Measurements from ENCODE around the gene TRIO. TPM values are rescaled to one million over a fixed set of nuclear protein-coding genes. Genes with fewer than 3 reads are reported as not detected.

The TRIO gene
- total and polyA plus RNA-seq, 2 donors (not counting 1 experiment from before 2014, with no cell fraction given), result 134 to 281 TPM

DNA sequence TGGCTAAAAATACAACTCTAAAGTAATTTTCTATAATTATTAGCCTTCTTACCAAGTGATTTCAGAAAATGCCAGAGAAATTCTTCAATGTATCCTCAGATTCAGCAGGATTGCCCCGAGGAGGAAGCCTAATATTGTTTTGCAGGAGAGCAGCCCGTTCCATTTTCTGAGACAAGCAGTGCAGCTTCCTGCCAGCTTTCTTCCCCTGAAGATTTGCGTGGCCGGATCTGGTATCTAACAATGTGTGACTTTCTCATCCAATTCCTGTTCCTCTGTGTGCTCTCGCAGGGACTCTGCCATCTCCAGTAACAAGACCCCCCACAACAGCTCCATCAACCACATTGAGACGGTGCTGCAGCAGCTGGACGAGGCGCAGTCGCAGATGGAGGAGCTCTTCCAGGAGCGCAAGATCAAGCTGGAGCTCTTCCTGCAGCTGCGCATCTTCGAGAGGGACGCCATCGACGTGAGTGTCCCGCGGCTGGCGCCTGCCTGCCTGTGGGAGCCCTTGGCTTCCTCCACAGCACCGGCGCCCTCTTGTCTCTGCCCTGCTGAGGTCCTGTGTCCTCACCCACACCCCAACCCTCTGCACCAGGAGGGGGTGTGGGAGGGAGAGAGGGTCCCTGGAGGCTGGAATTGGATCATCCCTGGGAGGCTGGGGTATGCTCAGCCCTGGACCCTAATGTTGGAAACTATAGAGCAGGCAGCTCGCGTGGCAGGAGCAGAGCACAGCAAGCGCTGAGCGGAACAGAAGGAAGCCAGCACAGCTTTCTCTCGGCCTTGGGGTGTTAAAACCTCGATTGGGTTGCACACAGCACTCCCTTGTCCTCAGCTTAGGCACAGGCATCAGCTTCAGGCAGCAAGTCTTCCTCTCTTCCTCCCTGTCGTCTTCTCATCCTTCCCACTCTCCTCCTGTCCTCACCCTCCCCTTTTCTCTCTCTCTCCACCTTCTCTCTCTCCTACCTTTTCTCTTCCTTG is 216.2 kb downstream of the TRIO start:
- no peaks in the 10 kb centered on the region for H3K4me1 ChIP-seq (ENCODE audit: control insufficient read depth, extremely low read depth, insufficient read depth, low read length)
- TF ChIP-seq, protein P1, sequence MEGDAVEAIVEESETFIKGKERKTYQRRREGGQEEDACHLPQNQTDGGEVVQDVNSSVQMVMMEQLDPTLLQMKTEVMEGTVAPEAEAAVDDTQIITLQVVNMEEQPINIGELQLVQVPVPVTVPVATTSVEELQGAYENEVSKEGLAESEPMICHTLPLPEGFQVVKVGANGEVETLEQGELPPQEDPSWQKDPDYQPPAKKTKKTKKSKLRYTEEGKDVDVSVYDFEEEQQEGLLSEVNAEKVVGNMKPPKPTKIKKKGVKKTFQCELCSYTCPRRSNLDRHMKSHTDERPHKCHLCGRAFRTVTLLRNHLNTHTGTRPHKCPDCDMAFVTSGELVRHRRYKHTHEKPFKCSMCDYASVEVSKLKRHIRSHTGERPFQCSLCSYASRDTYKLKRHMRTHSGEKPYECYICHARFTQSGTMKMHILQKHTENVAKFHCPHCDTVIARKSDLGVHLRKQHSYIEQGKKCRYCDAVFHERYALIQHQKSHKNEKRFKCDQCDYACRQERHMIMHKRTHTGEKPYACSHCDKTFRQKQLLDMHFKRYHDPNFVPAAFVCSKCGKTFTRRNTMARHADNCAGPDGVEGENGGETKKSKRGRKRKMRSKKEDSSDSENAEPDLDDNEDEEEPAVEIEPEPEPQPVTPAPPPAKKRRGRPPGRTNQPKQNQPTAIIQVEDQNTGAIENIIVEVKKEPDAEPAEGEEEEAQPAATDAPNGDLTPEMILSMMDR (conservative IDR thresholded peaks at IDR 0.05 in 1 of 2, IDR thresholded peaks at IDR 0.05 in 1 of 2; ENCODE audit: low read depth in 1 of 2, low read length in 2 of 2), result no peak
- no peak for TF ChIP-seq EZH2 (IDR thresholded peaks at IDR 0.05; ENCODE audit: low read length, missing control alignments)
- H3K36me3 ChIP-seq (ENCODE audit: control insufficient read depth, insufficient read depth, low read length), result peaks cover 34% of the 10 kb centered on the region
- no peak overlapping the region for H3K4me2 ChIP-seq (ENCODE audit: extremely low read depth, insufficient read depth, low read length)
- no peak overlapping the region for H3K4me3 ChIP-seq (replicated peaks in 1 of 4; ENCODE audit: control extremely low read depth in 1 of 4, insufficient read depth in 1 of 4, low read depth in 3 of 4, low read length in 4 of 4)
- no peak overlapping the region for H3K27ac ChIP-seq (ENCODE audit: insufficient read depth, low read length)
- H3K79me2 ChIP-seq (ENCODE audit: control insufficient read depth, insufficient read depth, low read length), result peaks cover 43% of the 10 kb centered on the region
- H3K9me3 ChIP-seq (ENCODE audit: control insufficient read depth, insufficient read depth, low read depth, low read length), result no peaks in the 10 kb centered on the region
- no peak overlapping the region for H2AFZ ChIP-seq (ENCODE audit: low read length)
- H3K27me3 ChIP-seq (ENCODE audit: control insufficient read depth, insufficient read depth, low read length), result no peaks in the 10 kb centered on the region
- H3K9ac ChIP-seq (ENCODE audit: insufficient read depth, low read length), result no peak overlapping the region
- H4K20me1 ChIP-seq (ENCODE audit: control insufficient read depth, extremely low read depth, insufficient read depth, low read length), result no peaks in the 10 kb centered on the region
- no peak for DNase-seq (ENCODE audit: low read depth in 2 of 2)

DNA sequence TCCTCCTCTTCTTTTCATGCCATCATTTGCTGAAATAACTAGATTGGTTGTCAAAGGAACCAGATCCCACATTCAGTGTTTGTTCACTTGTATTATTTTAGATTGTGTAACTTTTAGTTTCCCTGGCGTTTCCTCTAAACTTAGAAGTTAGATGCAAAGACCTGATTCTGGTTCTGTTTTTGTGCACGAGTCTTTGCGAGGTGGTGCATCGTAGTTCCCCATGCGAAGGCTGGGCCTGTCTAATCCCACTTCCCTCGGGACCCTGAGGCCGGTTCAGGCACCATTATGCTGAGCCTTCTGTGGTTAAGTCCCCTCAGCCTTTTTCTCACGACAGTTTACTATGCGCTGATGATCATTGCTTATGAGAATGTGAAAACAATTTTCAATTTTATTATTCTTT is 219.3 kb downstream of the TRIO start:
- Histone ChIP-seq H3K27me3 (ENCODE audit: control insufficient read depth, insufficient read depth, low read length) (no peaks in the 10 kb centered on the region), H3K4me3 (replicated peaks in 1 of 4; ENCODE audit: control extremely low read depth in 1 of 4, insufficient read depth in 1 of 4, low read depth in 3 of 4, low read length in 4 of 4) (no peak overlapping the region), H3K4me1 (ENCODE audit: control insufficient read depth, extremely low read depth, insufficient read depth, low read length) (no peaks in the 10 kb centered on the region), H4K20me1 (ENCODE audit: control insufficient read depth, extremely low read depth, insufficient read depth, low read length) (no peaks in the 10 kb centered on the region), H3K36me3 (ENCODE audit: control insufficient read depth, insufficient read depth, low read length) (peaks cover 42% of the 10 kb centered on the region), H3K79me2 (ENCODE audit: control insufficient read depth, insufficient read depth, low read length) (peaks cover 26% of the 10 kb centered on the region), H3K4me2 (ENCODE audit: extremely low read depth, insufficient read depth, low read length) (no peak overlapping the region), H3K27ac (ENCODE audit: insufficient read depth, low read length) (no peak overlapping the region), H2AFZ (ENCODE audit: low read length) (no peak overlapping the region), H3K9ac (ENCODE audit: insufficient read depth, low read length) (no peak overlapping the region), H3K9me3 (ENCODE audit: control insufficient read depth, insufficient read depth, low read depth, low read length) (no peaks in the 10 kb centered on the region)
- DNase-seq (ENCODE audit: low read depth in 2 of 2), result no peak
- no peak for TF ChIP-seq EZH2 (IDR thresholded peaks at IDR 0.05; ENCODE audit: low read length, missing control alignments)
- TF ChIP-seq, protein P1 (conservative IDR thresholded peaks at IDR 0.05 in 1 of 2, IDR thresholded peaks at IDR 0.05 in 1 of 2; ENCODE audit: low read depth in 1 of 2, low read length in 2 of 2), result no peak

DNA sequence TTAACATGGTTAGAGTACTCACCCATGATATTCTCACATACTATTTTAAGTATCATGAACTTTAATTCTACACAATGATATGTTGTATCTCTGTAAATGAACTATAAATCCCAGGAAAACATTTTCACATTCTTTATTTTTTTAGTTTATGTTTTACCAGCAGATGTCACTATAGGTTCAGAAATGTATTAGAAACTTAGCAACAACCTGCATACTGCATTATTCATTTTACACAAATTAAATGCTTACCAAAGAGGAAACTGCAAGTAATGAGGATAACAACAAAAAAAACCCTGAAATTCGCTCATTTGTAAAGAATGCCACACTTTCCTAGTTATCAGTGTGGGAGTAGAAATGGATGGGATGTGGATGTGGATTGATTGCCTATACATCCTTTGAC is 221.0 kb downstream of the TRIO start:
- TF ChIP-seq EZH2 (IDR thresholded peaks at IDR 0.05; ENCODE audit: low read length, missing control alignments), result no peak
- TF ChIP-seq, protein P1 (conservative IDR thresholded peaks at IDR 0.05 in 1 of 2, IDR thresholded peaks at IDR 0.05 in 1 of 2; ENCODE audit: low read depth in 1 of 2, low read length in 2 of 2), result no peak
- Histone ChIP-seq H3K9ac (ENCODE audit: insufficient read depth, low read length) (no peak overlapping the region), H3K36me3 (ENCODE audit: control insufficient read depth, insufficient read depth, low read length) (peaks cover 40% of the 10 kb centered on the region)

More for the DNA sequence above, 221.0 kb downstream of the TRIO start:
- peak in 1 of 2 donors; percentile 33 for DNase-seq (ENCODE audit: low read depth in 2 of 2)
- Histone ChIP-seq H3K27ac (ENCODE audit: insufficient read depth, low read length) (no peak overlapping the region), H3K27me3 (ENCODE audit: control insufficient read depth, insufficient read depth, low read length) (no peaks in the 10 kb centered on the region), H4K20me1 (ENCODE audit: control insufficient read depth, extremely low read depth, insufficient read depth, low read length) (no peaks in the 10 kb centered on the region), H3K4me1 (ENCODE audit: control insufficient read depth, extremely low read depth, insufficient read depth, low read length) (no peaks in the 10 kb centered on the region), H2AFZ (ENCODE audit: low read length) (no peak overlapping the region), H3K9me3 (ENCODE audit: control insufficient read depth, insufficient read depth, low read depth, low read length) (no peaks in the 10 kb centered on the region), H3K4me3 (replicated peaks in 1 of 4; ENCODE audit: control extremely low read depth in 1 of 4, insufficient read depth in 1 of 4, low read depth in 3 of 4, low read length in 4 of 4) (no peak overlapping the region), H3K4me2 (ENCODE audit: extremely low read depth, insufficient read depth, low read length) (no peak overlapping the region), H3K79me2 (ENCODE audit: control insufficient read depth, insufficient read depth, low read length) (peaks cover 25% of the 10 kb centered on the region)
